WI38 (cell line): ENCODE results near the gene OR2T1.
"Not testable (repeated sequence)": the region's sequence is repeated elsewhere in the genome, so short reads cannot be mapped to it uniquely, and the experiment has no call there.

Source experiments
- H3K4me3 ChIP-seq: 2 replicates; pipeline ENCODE4 v1.5.1; 2011; ENCODE audit warnings: low read depth, mild to moderate bottlenecking, control low read depth, low read length
- CTCF ChIP-seq: IDR thresholded peaks from 2 replicates; pipeline ENCODE4 v1.5.1; 2012; ENCODE audit warnings: low read depth, mild to moderate bottlenecking, control low read depth, low read length

Gene OR2T1

DNA sequence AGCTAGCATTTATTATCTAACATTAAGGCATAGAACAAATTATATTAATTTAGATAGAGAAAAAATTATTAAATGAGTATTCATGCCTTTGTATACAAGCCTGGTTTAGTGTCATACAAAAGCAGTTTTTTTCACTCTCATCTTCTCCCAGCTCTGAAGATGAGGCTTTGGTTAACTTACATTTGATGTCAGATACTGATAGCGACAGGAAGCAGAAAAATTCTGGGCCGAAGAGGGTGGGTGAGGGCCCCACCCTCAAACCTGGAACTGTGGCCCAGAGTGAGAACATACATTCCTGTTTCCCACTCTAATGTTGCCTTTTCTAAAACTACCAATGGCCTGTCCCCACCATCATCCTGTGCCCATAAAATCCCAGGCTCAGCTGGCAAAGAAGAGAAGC is 15.0 kb downstream of the OR2T1 start:
- no peak for TF ChIP-seq CTCF
- H3K4me3 ChIP-seq, result no peak overlapping the region

DNA sequence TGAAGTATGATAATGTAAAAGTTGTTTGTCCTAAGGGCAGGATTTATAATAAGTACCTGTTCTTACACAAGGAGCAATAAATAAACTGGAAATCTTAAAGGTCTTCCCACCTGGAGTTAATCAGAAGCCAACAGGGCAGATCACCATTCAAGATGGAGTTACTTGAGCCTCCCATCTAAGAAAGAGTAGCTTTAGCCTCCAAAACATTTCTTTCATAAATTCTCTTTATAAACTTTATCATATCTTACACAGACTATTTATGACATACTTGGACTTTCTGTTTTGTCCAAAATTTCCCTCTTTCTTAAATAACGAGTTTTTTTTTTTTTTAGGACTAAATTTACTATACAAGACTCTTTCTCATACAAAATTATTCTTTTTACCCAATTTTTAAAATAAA is 18.5 kb downstream of the OR2T1 start:
- no peak for TF ChIP-seq CTCF
- no peak overlapping the region for H3K4me3 ChIP-seq

DNA sequence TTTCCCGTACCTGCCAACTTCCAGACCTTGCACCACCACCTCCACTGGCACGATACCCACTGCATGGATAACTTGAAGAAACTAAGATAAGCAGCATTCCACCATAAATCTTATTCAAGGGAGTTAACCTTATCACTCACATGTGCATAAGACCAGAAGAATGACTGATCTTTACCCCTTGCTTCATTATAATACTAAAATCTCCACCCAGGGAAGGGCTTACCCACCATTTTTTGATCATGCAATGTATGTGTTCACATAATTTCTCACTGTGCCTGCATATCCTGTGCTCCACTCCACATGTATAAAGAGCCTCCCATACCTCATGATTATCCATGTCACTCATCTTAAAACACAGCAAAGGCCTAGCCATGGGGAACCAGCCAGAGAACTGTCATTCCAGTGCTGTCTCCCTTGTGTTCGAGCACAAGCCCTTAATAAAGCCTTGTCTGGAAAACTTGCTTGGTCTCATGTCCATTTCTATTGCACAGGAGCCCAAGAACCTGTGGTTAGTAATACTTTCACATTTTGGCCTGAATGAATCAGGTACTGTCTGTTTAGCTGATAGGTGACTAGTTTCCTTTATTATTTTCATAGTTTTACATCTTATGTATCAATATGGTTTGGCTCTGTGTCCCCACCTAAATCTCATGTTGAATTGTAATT is 24.8 kb downstream of the OR2T1 start:
- not testable (repeated sequence) for H3K4me3 ChIP-seq

GRCh38 chr1:248428192-248428533 is 25.3 kb downstream of the OR2T1 start:
- not testable (repeated sequence) for H3K4me3 ChIP-seq

DNA sequence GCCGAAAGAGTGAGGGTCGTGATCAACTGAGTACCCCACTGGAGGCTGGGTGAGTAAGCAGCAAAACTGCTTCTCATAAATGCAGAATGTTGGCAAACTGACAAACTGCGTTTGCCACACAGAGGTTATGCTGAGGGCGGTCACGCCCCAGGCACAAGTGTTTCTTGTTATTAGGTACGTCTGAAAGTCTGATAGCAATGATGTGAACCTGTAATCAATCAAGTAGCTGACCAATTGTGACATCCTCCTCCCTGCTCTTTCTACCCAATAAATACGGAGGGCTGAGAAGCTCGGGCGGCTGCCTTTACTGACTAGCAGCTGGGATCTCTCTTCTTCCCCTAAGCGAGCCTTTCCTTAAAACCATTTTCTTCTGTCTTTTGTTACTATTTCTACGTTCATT is 28.8 kb downstream of the OR2T1 start:
- not testable (repeated sequence) for H3K4me3 ChIP-seq

GRCh38 chr1:248432201-248432600 is 29.4 kb downstream of the OR2T1 start:
- H3K4me3 ChIP-seq, result not testable (repeated sequence)

DNA sequence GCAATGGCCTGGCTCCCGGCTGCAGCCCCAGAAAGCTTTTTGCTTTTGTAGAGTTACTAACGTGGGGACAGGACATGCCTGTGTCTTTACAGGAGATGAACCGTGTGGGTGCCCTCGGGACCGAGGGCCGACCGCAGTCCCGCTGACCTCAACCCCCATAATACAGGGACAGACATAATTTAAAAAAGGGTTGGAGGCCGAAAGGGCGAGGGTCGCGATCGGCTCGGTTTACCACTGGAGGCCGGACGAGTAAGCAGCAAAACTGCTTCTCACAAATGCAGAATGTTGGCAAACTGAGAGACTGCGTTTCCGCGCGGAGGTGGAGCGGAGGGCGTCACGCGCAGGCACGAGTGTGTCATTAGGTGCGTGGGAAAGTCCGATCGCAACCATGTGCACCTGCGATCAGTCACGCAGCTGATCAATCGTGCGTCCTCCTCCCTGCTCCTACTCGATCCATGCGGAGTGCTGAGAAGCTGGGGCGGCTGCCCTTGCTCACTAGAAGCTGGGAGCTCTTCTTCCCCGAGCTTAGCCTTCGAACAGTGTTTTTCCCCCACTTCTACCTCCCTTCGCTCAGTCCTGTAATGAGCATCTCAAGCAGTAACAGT is 31.1 kb downstream of the OR2T1 start:
- H3K4me3 ChIP-seq, result not testable (repeated sequence)

GRCh38 chr1:248434913-248435312 is 32.1 kb downstream of the OR2T1 start:
- H3K4me3 ChIP-seq, result not testable (repeated sequence)

DNA sequence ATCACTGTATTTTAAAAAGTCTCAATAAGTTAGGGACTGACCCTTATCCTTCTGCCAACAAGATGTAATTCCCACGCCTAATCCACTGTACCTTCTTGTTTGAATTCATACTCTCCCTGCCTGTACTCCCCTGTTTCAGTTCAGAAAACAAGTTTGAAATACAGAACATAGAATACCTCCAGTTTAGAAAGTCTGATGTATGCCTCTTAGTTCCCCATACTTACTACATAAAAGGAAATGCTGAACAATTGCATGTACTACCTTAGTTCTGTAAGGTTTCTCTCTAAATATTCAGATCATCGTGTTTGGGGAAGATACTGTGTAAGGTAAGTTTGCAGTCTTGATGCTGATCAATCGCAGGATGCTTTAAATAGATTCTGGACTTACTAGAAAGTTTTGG is 33.5 kb downstream of the OR2T1 start:
- not testable (repeated sequence) for H3K4me3 ChIP-seq

DNA sequence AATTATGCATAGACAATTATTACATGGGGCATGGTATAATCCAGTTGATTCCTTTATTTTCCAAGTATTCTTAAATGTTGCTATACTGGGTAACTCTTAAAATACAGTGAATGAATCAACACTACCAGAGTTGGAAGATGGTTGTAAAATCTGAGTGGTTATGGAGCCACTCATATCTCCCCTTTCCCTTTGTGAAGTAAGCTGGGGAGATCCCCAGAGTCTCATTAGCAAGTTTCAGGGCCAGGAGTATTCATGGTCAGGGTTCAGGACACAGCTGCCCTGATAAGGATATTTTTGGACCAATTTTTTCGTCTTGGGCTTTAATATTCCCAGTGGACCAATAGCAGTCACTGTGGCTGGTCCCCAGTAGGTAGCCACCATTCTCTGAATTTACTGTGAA is 35.8 kb downstream of the OR2T1 start:
- H3K4me3 ChIP-seq, result not testable (repeated sequence)

GRCh38 chr1:248439283-248439682 is 36.4 kb downstream of the OR2T1 start:
- H3K4me3 ChIP-seq, result not testable (repeated sequence)

DNA sequence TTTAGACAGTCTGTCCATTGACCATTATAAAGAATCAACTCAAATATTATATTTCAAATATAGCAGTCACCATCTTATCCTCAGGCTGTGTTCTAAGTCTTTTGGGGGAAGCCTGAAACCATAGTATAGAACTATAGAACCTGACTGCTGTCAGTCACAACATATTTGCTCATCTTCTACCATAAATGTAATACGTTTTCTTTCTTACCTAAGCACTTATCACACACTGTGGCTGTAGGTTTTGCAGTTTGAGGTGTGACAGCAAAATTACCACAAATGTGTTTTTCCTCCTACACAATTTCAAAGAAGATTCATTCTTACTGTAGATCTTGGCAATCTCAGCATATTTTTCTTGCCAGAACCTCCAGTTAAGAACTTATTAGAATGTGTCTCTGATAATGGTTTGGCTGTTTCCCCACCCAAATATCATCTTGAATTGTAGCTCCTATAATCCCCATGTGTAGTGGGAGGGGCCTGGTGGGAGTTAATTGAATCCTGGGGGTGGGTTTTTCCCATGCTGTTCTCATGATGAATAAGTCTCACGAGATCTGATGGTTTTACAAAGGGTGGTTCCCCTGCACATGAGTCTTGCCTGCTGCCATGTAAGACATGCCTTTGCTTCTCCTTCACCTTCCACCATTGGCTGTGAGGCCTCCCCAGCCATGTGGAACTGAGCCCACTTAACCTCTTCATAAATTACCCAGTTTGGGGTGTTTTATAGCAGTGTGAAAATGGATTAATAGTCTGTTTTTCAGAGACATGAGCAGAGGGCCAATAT is 39.8 kb downstream of the OR2T1 start:
- not testable (repeated sequence) for H3K4me3 ChIP-seq

DNA sequence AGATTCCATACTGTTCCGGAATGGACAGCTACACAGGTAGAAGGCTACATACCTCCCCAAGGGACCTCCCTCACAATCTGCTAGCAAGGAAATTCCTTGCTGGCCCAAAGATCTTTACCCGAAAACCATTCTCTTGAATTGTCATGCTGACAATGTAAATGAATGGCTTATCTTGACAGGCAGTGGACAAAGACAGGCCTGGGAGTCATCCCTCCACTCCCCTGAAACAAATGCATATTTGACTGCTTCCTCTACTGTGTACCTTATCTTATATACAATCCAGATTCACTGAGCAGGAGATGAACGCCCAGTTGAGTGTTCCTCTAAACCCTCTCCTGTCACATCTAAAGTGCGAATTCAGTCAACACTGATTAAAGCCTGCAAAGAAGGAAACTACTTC is 41.8 kb downstream of the OR2T1 start:
- not testable (repeated sequence) for H3K4me3 ChIP-seq

DNA sequence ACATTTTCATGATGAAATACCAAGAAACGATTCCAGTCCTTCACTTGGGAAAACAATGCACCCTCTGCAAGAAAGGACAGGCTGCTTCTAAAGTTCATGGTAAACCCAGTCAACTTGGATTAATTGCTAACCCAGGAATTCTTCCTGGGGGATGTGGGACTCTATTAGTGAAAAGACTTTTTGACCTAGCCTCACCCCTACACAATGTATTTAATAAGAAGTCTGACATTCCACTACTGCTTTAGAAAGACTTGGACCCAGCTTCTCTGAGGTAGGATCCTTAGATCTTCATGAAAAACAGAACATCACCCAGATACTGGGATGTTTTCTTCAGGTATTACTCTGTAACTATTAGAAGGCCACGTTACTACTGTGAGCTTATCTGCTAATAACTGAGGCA is 42.6 kb downstream of the OR2T1 start, which contains the start of gene OR2T2:
TSS of gene OR2T2 (plus strand) at position 239 of the 400 bp plus-strand sequence. CDS start 7,161 bp downstream, outside the sequence.
- not testable (repeated sequence) for H3K4me3 ChIP-seq

- H3K4me3 ChIP-seq, result not testable (repeated sequence)
Observed at GRCh38 chr1:248448409-248449074, 45.7 kb downstream of the OR2T1 start.

DNA sequence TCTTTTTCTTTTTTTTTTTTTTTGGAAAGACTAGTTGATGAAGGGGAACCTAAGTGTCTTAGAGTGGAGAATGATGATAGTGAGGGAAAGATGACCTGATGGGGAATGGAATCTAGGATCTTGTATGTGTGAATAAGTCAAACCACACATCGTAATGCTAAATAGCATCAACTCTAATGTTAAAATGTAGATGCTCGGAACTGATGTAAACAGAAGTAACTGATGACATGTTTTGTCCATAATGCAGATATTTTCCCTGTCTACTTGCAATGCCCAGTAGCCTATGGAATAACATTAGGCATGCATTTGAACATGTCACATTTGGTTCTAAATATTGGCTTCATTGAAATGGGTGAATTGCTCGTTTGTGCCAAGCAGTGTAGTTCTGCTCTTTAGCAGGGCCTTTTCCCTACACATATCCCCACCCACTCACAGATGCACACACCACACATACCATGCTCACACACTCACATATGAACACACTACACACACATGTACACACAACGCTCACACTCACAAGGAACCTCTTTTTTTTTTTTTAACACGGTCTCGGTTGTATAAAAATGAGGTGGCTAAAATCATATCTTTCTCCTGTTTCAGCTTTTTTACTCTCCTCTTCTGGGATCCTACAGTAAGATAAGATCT is 47.1 kb downstream of the OR2T1 start:
- H3K4me3 ChIP-seq, result not testable (repeated sequence)

GRCh38 chr1:248450466-248451145 is 47.8 kb downstream of the OR2T1 start:
- not testable (repeated sequence) for H3K4me3 ChIP-seq
